ENCODE data around the gene UBE2D2. TPM values are rescaled to one million over a fixed set of nuclear protein-coding genes. Genes with fewer than 3 reads are reported as not detected.
A peak's percentile ranks its signal among the peaks of the same experiment; 100 is the strongest.

The UBE2D2 gene
- total and polyA plus RNA-seq, 2 of the 13 experiments (the other 11 are each of a cell fraction or from before 2014, with no cell fraction given) = 79.1 to 109 TPM

DNA sequence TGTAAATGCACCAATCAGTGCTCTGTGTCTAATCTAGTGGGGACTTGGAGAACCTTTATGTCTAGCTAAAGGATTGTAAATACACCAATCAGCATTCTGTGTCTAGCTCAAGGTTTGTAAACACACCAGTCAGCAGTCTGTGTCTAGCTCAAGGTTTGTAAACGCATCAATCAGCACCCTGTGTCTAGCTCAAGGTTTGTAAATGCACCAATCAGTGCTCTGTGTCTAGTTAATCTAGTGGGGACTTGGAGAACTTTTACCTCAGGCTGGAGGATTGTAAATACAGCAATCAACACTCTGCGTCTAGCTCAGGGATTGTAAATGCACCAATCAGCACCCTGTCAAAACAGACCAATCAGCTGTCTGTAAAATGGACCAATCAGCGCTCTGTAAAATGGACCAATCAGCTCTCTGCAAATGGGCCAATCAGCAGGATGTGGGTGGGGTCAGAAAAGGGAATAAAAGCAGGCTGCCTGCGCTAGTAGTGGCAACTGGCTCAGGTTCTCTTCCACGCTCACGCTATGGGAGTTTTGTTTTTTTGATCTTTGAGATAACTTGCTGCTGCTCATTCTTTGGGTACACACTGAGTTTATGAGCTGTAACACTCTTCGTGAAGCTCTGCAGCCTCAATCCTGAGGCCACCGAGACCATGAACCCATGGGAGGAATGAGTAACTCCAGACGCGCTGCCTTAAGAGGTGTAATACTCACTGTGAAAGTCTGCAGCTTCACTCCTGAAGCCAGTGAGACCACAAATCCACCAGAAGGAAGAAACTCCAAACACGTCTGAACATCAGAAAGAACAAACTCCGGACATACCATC is 10.9 kb upstream of the UBE2D2 start (continued):
- TF ChIP-seq SKI (IDR thresholded peaks at IDR 0.05; ENCODE audit: partially characterized antibody) (peak; percentile 36), ZNF614 (CRISPR knock-in tag; IDR thresholded peaks at IDR 0.05; ENCODE audit: borderline replicate concordance) (0 out of 2 replicates have a peak, but pooled peaks have one; percentile 9), ATF1 (CRISPR knock-in tag; IDR thresholded peaks at IDR 0.05) (0 out of 2 replicates have a peak, but pooled peaks have one; percentile 20), FOXK2 (IDR thresholded peaks at IDR 0.05) (peak; percentile 27; the same call in 1 of the 2 replicates), POLR2A (IDR thresholded peaks at IDR 0.05; ENCODE audit: insufficient read depth in 1 of 2, low read depth in 2 of 2, low read length in 2 of 2) (peak; percentile 28 to 58; a peak in 2 of 4 replicates), ZMYM2 (CRISPR knock-in tag; IDR thresholded peaks at IDR 0.05) (peak; percentile 90)
- TF ChIP-seq, protein P1, sequence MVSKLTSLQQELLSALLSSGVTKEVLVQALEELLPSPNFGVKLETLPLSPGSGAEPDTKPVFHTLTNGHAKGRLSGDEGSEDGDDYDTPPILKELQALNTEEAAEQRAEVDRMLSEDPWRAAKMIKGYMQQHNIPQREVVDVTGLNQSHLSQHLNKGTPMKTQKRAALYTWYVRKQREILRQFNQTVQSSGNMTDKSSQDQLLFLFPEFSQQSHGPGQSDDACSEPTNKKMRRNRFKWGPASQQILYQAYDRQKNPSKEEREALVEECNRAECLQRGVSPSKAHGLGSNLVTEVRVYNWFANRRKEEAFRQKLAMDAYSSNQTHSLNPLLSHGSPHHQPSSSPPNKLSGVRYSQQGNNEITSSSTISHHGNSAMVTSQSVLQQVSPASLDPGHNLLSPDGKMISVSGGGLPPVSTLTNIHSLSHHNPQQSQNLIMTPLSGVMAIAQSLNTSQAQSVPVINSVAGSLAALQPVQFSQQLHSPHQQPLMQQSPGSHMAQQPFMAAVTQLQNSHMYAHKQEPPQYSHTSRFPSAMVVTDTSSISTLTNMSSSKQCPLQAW (CRISPR knock-in tag; IDR thresholded peaks at IDR 0.05) = 0 out of 2 replicates have a peak, but pooled peaks have one; percentile 35
- TF ChIP-seq, protein P2, sequence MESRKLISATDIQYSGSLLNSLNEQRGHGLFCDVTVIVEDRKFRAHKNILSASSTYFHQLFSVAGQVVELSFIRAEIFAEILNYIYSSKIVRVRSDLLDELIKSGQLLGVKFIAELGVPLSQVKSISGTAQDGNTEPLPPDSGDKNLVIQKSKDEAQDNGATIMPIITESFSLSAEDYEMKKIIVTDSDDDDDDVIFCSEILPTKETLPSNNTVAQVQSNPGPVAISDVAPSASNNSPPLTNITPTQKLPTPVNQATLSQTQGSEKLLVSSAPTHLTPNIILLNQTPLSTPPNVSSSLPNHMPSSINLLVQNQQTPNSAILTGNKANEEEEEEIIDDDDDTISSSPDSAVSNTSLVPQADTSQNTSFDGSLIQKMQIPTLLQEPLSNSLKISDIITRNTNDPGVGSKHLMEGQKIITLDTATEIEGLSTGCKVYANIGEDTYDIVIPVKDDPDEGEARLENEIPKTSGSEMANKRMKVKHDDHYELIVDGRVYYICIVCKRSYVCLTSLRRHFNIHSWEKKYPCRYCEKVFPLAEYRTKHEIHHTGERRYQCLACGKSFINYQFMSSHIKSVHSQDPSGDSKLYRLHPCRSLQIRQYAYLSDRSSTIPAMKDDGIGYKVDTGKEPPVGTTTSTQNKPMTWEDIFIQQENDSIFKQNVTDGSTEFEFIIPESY (CRISPR knock-in tag; IDR thresholded peaks at IDR 0.05) = peak; percentile 87
- TF ChIP-seq, protein P3, sequence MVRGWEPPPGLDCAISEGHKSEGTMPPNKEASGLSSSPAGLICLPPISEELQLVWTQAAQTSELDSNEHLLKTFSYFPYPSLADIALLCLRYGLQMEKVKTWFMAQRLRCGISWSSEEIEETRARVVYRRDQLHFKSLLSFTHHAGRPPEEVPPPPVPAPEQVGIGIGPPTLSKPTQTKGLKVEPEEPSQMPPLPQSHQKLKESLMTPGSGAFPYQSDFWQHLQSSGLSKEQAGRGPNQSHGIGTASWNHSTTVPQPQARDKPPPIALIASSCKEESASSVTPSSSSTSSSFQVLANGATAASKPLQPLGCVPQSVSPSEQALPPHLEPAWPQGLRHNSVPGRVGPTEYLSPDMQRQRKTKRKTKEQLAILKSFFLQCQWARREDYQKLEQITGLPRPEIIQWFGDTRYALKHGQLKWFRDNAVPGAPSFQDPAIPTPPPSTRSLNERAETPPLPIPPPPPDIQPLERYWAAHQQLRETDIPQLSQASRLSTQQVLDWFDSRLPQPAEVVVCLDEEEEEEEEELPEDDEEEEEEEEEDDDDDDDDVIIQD (CRISPR knock-in tag; IDR thresholded peaks at IDR 0.05; ENCODE audit: low read depth) = peak; percentile 42; the same call in 1 of the 2 replicates
